Right atrium auricular region (tissue), 2 donors: ENCODE results near the gene PBOV1. TPM values are rescaled to one million over a fixed set of nuclear protein-coding genes. Genes with fewer than 3 reads are reported as not detected.

Source experiments
- DNase-seq: peaks from one replicate; pipeline ENCODE4 v3.0.0-alpha.2; 2019; ENCODE audit warnings: low spot score
- H3K27ac ChIP-seq, 2 donors: fragments of 200-600 bp; sonication (generic); 1 replicate in 1 of 2; 2 replicates in 1 of 2; pipeline ENCODE4 v1.5.1; 2016 to 2019
- H3K27me3 ChIP-seq, 2 donors: fragments of 200-600 bp; sonication (generic); one replicate each; pipeline versions ENCODE4 v1.5.1 to v1.6.0; 2017 to 2019
- H3K36me3 ChIP-seq: fragments of 200-600 bp; sonication (generic); one replicate; pipeline ENCODE4 v1.5.1; 2016
- H3K4me1 ChIP-seq, 2 donors: fragments of 200-600 bp; sonication (generic); one replicate each; pipeline versions ENCODE4 v1.5.1 to v1.6.0; 2017 to 2019
- H3K4me3 ChIP-seq, 2 donors: fragments of 200-600 bp; sonication (generic); 1 replicate in 1 of 2; 2 replicates in 1 of 2; pipeline ENCODE4 v1.5.1; 2017 to 2019; ENCODE audit warnings: mild to moderate bottlenecking in 1 of 2, moderate library complexity in 1 of 2
- H3K9me3 ChIP-seq, 2 donors: fragments of 200-600 bp; sonication (generic); one replicate each; pipeline ENCODE4 v1.5.1; 2019
- total RNA-seq, 2 donors: library from RNA; depleted of rRNA; stranded (reverse); fragments of >200 nt; gene quantifications; one replicate each; pipeline ENCODE4 v1.1.0, GENCODE V29; 2016
- TF ChIP-seq, protein P1 (sequence below), 2 donors: fragments of 200-600 bp; sonication (generic); IDR thresholded peaks; one replicate each; pipeline ENCODE4 v1.5.1; 2019; ENCODE audit warnings: antibody characterized with exemption in 2 of 2

The PBOV1 gene
- total RNA-seq, 2 donors from 2014 or later = not detected

GRCh38 chr6:138188278-138188941, 29.9 kb downstream of the PBOV1 start:
- no peak for DNase-seq
- no peaks in the 10 kb centered on the region for H3K4me1 ChIP-seq
- no peak overlapping the region for H3K4me3 ChIP-seq
- TF ChIP-seq, protein P1, sequence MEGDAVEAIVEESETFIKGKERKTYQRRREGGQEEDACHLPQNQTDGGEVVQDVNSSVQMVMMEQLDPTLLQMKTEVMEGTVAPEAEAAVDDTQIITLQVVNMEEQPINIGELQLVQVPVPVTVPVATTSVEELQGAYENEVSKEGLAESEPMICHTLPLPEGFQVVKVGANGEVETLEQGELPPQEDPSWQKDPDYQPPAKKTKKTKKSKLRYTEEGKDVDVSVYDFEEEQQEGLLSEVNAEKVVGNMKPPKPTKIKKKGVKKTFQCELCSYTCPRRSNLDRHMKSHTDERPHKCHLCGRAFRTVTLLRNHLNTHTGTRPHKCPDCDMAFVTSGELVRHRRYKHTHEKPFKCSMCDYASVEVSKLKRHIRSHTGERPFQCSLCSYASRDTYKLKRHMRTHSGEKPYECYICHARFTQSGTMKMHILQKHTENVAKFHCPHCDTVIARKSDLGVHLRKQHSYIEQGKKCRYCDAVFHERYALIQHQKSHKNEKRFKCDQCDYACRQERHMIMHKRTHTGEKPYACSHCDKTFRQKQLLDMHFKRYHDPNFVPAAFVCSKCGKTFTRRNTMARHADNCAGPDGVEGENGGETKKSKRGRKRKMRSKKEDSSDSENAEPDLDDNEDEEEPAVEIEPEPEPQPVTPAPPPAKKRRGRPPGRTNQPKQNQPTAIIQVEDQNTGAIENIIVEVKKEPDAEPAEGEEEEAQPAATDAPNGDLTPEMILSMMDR (IDR thresholded peaks at IDR 0.05) = no peak
- H3K9me3 ChIP-seq = no peaks in the 10 kb centered on the region
- H3K27me3 ChIP-seq = no peaks in the 10 kb centered on the region
- no peak overlapping the region for H3K27ac ChIP-seq
- no peaks in the 10 kb centered on the region for H3K36me3 ChIP-seq

GRCh38 chr6:138187156-138187555, 31.1 kb downstream of the PBOV1 start:
- Histone ChIP-seq H3K27ac (no peak overlapping the region), H3K4me1 (no peaks in the 10 kb centered on the region), H3K36me3 (no peaks in the 10 kb centered on the region), H3K4me3 (no peak overlapping the region), H3K27me3 (no peaks in the 10 kb centered on the region), H3K9me3 (no peaks in the 10 kb centered on the region)
- no peak for DNase-seq
- TF ChIP-seq, protein P1 (IDR thresholded peaks at IDR 0.05) = no peak

DNA sequence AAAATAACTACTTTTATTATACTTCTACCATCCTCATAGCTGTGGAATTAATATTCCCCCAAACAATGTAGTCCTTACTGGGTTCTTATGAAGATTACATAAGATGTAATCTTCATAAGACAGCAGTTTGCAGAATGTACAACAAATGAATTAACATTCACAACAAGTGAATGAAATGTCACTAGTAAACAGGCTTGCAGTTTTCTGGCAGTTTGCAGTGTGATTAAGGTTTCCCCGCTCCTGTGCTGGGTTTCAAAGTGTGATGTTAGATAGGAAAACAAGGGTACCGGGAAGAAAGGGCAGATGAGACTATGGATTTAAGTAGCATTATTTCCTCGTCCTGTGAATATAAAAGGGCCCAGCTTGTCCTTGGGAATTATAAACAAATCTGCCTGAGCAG, 34.1 kb downstream of the PBOV1 start:
- no peaks in the 10 kb centered on the region for H3K4me1 ChIP-seq
- H3K4me3 ChIP-seq = no peak overlapping the region
- TF ChIP-seq, protein P1 (IDR thresholded peaks at IDR 0.05) = no peak
- no peak for DNase-seq
- no peak overlapping the region for H3K27ac ChIP-seq
- peaks cover 0 to under 1% of the 10 kb centered on the region in 2 donors for H3K9me3 ChIP-seq
- H3K36me3 ChIP-seq = no peaks in the 10 kb centered on the region
- no peaks in the 10 kb centered on the region for H3K27me3 ChIP-seq

DNA sequence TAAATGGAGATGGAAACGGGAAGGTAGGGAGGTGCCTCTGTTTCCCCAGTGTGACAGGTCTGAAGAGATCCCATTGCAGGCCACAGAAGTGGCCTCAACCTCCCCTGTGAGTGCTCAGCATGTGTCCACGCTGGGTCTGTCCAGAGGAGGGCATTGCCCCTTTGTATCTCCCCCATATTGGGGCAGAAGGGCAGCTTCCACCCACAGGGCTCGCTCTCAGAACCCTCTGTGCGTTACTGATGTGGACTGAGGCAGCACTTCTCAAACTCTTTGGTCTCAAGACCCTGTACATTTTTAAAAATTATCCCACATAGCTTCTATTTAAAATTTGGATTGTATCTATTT, 34.5 kb downstream of the PBOV1 start:
- TF ChIP-seq, protein P1 (IDR thresholded peaks at IDR 0.05) = no peak
- DNase-seq = no peak

DNA sequence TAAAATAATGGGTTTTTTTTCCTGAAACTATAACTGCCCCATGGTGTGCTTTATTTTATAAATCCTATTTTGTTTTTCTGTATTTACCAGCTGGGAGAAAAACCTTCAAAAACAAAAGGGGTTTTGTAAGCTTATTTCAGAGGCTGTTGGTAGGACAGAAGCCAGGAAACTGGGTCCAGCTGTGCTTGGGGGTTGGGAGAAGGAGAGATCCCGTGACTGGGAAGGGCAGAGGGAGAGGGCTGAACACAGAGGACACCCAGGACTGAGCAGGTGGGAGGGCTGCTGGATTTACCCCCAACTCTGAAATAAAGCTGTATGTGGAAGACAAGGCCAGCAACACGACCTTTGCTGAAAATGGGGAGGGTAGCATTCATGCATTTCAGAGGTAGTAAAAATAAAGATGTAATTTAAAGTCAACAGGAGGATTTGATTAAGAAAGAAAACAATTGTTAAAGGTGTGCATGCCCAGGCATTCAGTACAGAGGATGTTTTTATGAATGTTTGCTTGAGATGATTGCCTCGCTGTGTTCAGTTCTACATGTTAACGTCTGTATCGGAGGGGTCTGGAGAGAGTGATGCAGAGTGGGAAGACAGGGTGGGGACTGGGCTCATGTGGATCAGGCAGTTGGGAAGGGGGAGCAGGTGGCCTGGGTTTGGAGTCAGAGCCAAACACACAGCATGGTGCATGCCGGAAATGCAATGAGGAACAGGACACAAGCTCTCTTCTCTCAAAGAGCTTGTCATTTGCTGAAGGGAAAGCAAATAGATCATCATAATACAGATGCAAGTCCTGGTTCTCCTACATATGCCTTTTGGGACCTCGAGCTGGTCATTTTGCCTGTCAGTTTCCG, 35.1 kb downstream of the PBOV1 start:
- no peak overlapping the region for H3K4me3 ChIP-seq
- H3K27me3 ChIP-seq = no peaks in the 10 kb centered on the region
- H3K9me3 ChIP-seq = peaks cover 0 to 10% of the 10 kb centered on the region in 2 donors
- H3K4me1 ChIP-seq = no peaks in the 10 kb centered on the region
- no peak for DNase-seq
- no peaks in the 10 kb centered on the region for H3K36me3 ChIP-seq
- TF ChIP-seq, protein P1 (IDR thresholded peaks at IDR 0.05) = no peak
- H3K27ac ChIP-seq = no peak overlapping the region

More for the DNA sequence above, 34.5 kb downstream of the PBOV1 start:
- Histone ChIP-seq H3K9me3 (peaks cover 0 to 5% of the 10 kb centered on the region in 2 donors), H3K36me3 (no peaks in the 10 kb centered on the region), H3K4me1 (no peaks in the 10 kb centered on the region), H3K4me3 (no peak overlapping the region), H3K27ac (no peak overlapping the region), H3K27me3 (no peaks in the 10 kb centered on the region)
